GM23338 (cell line): ENCODE measurements around the gene EDAR. TPM values are rescaled to one million over a fixed set of nuclear protein-coding genes. Genes with fewer than 3 reads are reported as not detected.

ENCODE experiments used
- ATAC-seq: fragments of 200-7000 bp; cut with Tn5 transposase; 3 replicates; pipeline ENCODE4 v1.9.1; 2020
- DNase-seq: peaks from one replicate; pipeline ENCODE4 v3.0.0-alpha.2; 2015; ENCODE audit warnings: low spot score
- H2AFZ ChIP-seq: fragments of 200-600 bp; sonication (generic); 2 replicates; pipeline ENCODE4 v1.8.0; 2016; ENCODE audit warnings: antibody characterized with exemption, mild to moderate bottlenecking, moderate library complexity
- H3F3A ChIP-seq: fragments of 200-600 bp; sonication (generic); replicated peaks from 2 replicates; pipeline ENCODE4 v1.8.0; 2017; ENCODE audit warnings: antibody characterized with exemption, mixed run types, low read depth
- H3K27ac ChIP-seq: fragments of 200-600 bp; sonication (generic); 2 replicates; pipeline ENCODE4 v1.6.1; 2016; ENCODE audit warnings: low read depth
- H3K27me3 ChIP-seq: fragments of 200-600 bp; sonication (generic); 2 replicates; pipeline ENCODE4 v1.8.0; 2016; ENCODE audit warnings: mild to moderate bottlenecking, mixed run types, moderate library complexity; ENCODE audit not compliant: insufficient read depth
- H3K36me3 ChIP-seq: fragments of 200-600 bp; sonication (generic); 2 replicates; pipeline ENCODE4 v1.8.0; 2016; ENCODE audit warnings: mild to moderate bottlenecking; ENCODE audit not compliant: insufficient read depth
- H3K4me1 ChIP-seq: fragments of 200-600 bp; sonication (generic); 2 replicates; pipeline ENCODE4 v1.8.0; 2016; ENCODE audit warnings: mild to moderate bottlenecking, moderate library complexity; ENCODE audit not compliant: insufficient read depth
- H3K4me2 ChIP-seq: fragments of 200-600 bp; sonication (generic); 2 replicates; pipeline ENCODE4 v1.7.1; 2017; ENCODE audit warnings: mixed run types
- H3K4me3 ChIP-seq: fragments of 200-600 bp; sonication (generic); 2 replicates; pipeline ENCODE4 v1.6.1; 2016; ENCODE audit warnings: mixed run types
- H3K79me2 ChIP-seq: fragments of 200-600 bp; sonication (generic); replicated peaks from 2 replicates; pipeline ENCODE4 v1.8.0; 2017; ENCODE audit warnings: mild to moderate bottlenecking; ENCODE audit not compliant: insufficient read depth
- H3K9me2 ChIP-seq: fragments of 200-600 bp; sonication (generic); 2 replicates; pipeline ENCODE4 v1.8.0; 2017; ENCODE audit not compliant: insufficient read depth
- H4K20me1 ChIP-seq: fragments of 200-600 bp; sonication (generic); replicated peaks from 2 replicates; pipeline ENCODE4 v1.8.0; 2017; ENCODE audit warnings: mild to moderate bottlenecking; ENCODE audit not compliant: insufficient read depth
- H3K27ac Mint-ChIP-seq: 2 replicates; pipeline ENCODE4 v1.8.0; 2020; ENCODE audit warnings: inconsistent platforms, mild to moderate bottlenecking, moderate library complexity, mixed read lengths
- H3K27me3 Mint-ChIP-seq: 3 replicates; pipeline ENCODE4 v1.8.0; 2022; ENCODE audit warnings: low read depth, mild to moderate bottlenecking, moderate library complexity, mixed read lengths, inconsistent platforms; ENCODE audit not compliant: insufficient read depth, poor library complexity
- H3K36me3 Mint-ChIP-seq: 3 replicates; pipeline ENCODE4 v1.8.0; 2021; ENCODE audit warnings: low read depth, mild to moderate bottlenecking, inconsistent platforms, moderate library complexity, mixed read lengths
- H3K4me1 Mint-ChIP-seq: 3 replicates; pipeline ENCODE4 v1.8.0; 2020; ENCODE audit warnings: mild to moderate bottlenecking, inconsistent platforms, mixed read lengths
- H3K4me3 Mint-ChIP-seq: 3 replicates; pipeline ENCODE4 v1.8.0; 2021; ENCODE audit warnings: moderate library complexity, mild to moderate bottlenecking, inconsistent platforms, mixed read lengths
- H3K9me3 Mint-ChIP-seq: 3 replicates; pipeline ENCODE4 v1.8.0; 2020; ENCODE audit warnings: moderate library complexity, mild to moderate bottlenecking, inconsistent platforms, mixed read lengths
- CREB1 ChIP-seq: fragments of 250-450 bp; sonication (Bioruptor Pico); IDR thresholded peaks from 2 replicates; pipeline ENCODE4 v1.5.0; 2020; ENCODE audit warnings: low read depth, mild to moderate bottlenecking, moderate library complexity
- EZH2 ChIP-seq: fragments of 200-600 bp; sonication (generic); IDR thresholded peaks from one replicate; pipeline ENCODE4 v1.8.0; 2017; ENCODE audit warnings: antibody characterized with exemption, mild to moderate bottlenecking, low read depth; ENCODE audit not compliant: unreplicated experiment
- EZH2phosphoT487 ChIP-seq: fragments of 200-600 bp; sonication (generic); IDR thresholded peaks from one replicate; pipeline ENCODE4 v1.8.1; 2018; ENCODE audit warnings: antibody characterized with exemption; ENCODE audit not compliant: unreplicated experiment
- JUNB ChIP-seq: IDR thresholded peaks from one replicate; pipeline ENCODE4 v1.6.1; 2016; ENCODE audit warnings: antibody characterized with exemption; ENCODE audit not compliant: unreplicated experiment
- NANOG ChIP-seq: IDR thresholded peaks from 2 replicates; pipeline ENCODE4 v1.6.1; 2016; ENCODE audit warnings: antibody characterized with exemption, borderline replicate concordance
- POLR2AphosphoS5 ChIP-seq: IDR thresholded peaks from 2 replicates; pipeline ENCODE4 v1.6.1; 2016; ENCODE audit warnings: antibody characterized with exemption, low read depth
- REST ChIP-seq: IDR thresholded peaks from one replicate; pipeline ENCODE4 v1.6.1; 2018; ENCODE audit warnings: antibody characterized with exemption; ENCODE audit not compliant: unreplicated experiment
- STAT1 ChIP-seq: IDR thresholded peaks from one replicate; pipeline ENCODE4 v1.6.1; 2016; ENCODE audit warnings: antibody characterized with exemption; ENCODE audit not compliant: unreplicated experiment
- ZNF114 ChIP-seq: fragments of 250-450 bp; sonication (Bioruptor Pico); IDR thresholded peaks from 2 replicates; pipeline ENCODE4 v1.5.0; 2020; ENCODE audit warnings: mild to moderate bottlenecking, moderate library complexity
- ZNF331 ChIP-seq: fragments of 250-450 bp; sonication (Bioruptor Pico); IDR thresholded peaks from 2 replicates; pipeline ENCODE4 v1.5.0; 2020; ENCODE audit warnings: low read depth, mild to moderate bottlenecking, moderate library complexity
- ZNF462 ChIP-seq: fragments of 250-450 bp; sonication (Bioruptor Pico); IDR thresholded peaks from 2 replicates; pipeline ENCODE4 v1.5.0; 2020; ENCODE audit warnings: mild to moderate bottlenecking, moderate library complexity
- polyA plus RNA-seq: library from polyadenylated mRNA; unstranded; fragments of >200 nt; fragmentation: Nextera tagmentation; extraction: Ambion mirVana; gene quantifications from 2 replicates; pipeline ENCODE4 v1.2.1, GENCODE V29; 2016
- total RNA-seq: library from RNA; depleted of rRNA; stranded (reverse); fragments of >200 nt; shearing (Covaris generic); gene quantifications from 2 replicates; pipeline ENCODE4 v1.2.3, GENCODE V29; 2014
- TF ChIP-seq, protein P1 (sequence below): IDR thresholded peaks from 2 replicates; pipeline ENCODE4 v1.6.1; 2016; ENCODE audit warnings: antibody characterized with exemption
- TF ChIP-seq, protein P2 (sequence below), 2 experiments: fragments of 200-600 bp in 1 of 2; sonication (generic) in 1 of 2; conservative IDR thresholded peaks; 2 replicates each; pipeline versions ENCODE4 v1.5.1 to v1.6.1; 2016 to 2017; ENCODE audit warnings: antibody characterized with exemption in 2 of 2, low read depth in 2 of 2, mild to moderate bottlenecking in 2 of 2, moderate library complexity in 1 of 2

The EDAR gene
- total and polyA plus RNA-seq, 2 experiments from 2014 or later, result not detected

DNA sequence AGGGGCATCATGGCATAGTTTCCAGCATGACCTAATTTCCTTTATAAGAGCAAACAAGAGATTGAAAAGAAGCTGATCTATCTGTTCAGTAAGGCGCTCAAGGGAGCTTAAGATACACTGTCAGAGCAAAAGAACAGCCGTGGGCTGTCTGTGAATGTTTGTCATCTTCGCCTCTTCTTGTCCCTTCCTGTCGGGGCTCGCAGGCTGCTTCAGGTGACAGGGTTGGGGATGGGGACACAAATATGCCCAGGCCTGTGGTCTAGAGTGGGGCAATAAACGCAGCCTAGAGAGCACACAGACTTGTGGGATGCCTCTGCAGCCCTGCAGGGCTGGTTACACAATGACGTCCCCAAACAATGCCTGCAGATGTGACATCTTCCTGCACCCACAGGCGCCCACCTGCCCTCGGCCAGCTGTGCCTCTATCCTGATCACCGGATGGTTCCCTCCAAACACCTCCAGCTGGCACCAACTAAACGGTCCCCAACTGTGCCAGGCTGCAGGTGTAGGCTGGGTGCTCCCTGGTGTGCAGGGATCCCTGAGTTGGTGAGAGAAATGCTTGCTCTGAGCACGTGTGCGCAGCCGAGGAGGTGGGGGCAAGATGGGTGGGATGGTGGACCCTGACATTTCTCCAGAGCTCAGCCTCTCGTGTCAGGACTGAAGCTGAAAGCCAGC, 72.8 kb downstream of the EDAR start:
- no peaks in the 10 kb centered on the region for H3K36me3 Mint-ChIP-seq

More for the DNA sequence above, 72.8 kb downstream of the EDAR start:
- no peak for TF ChIP-seq POLR2AphosphoS5
- TF ChIP-seq EZH2, result no peak
- TF ChIP-seq, protein P1, sequence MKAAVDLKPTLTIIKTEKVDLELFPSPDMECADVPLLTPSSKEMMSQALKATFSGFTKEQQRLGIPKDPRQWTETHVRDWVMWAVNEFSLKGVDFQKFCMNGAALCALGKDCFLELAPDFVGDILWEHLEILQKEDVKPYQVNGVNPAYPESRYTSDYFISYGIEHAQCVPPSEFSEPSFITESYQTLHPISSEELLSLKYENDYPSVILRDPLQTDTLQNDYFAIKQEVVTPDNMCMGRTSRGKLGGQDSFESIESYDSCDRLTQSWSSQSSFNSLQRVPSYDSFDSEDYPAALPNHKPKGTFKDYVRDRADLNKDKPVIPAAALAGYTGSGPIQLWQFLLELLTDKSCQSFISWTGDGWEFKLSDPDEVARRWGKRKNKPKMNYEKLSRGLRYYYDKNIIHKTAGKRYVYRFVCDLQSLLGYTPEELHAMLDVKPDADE, result no peak
- no peak for TF ChIP-seq CREB1 (CRISPR knock-in tag)
- no peak for TF ChIP-seq JUNB
- TF ChIP-seq, protein P2, sequence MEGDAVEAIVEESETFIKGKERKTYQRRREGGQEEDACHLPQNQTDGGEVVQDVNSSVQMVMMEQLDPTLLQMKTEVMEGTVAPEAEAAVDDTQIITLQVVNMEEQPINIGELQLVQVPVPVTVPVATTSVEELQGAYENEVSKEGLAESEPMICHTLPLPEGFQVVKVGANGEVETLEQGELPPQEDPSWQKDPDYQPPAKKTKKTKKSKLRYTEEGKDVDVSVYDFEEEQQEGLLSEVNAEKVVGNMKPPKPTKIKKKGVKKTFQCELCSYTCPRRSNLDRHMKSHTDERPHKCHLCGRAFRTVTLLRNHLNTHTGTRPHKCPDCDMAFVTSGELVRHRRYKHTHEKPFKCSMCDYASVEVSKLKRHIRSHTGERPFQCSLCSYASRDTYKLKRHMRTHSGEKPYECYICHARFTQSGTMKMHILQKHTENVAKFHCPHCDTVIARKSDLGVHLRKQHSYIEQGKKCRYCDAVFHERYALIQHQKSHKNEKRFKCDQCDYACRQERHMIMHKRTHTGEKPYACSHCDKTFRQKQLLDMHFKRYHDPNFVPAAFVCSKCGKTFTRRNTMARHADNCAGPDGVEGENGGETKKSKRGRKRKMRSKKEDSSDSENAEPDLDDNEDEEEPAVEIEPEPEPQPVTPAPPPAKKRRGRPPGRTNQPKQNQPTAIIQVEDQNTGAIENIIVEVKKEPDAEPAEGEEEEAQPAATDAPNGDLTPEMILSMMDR (conservative IDR thresholded peaks at IDR 0.05; ENCODE audit: low read depth in 2 of 2), result no peak
- no peak for TF ChIP-seq NANOG
- TF ChIP-seq EZH2phosphoT487, result no peak
- no peak for TF ChIP-seq STAT1
- no peak for TF ChIP-seq ZNF114
- no peak for TF ChIP-seq REST
- TF ChIP-seq ZNF331 (CRISPR knock-in tag), result no peak
- no peak for TF ChIP-seq ZNF462
- Mint-ChIP-seq H3K4me3 (no peak overlapping the region), H3K4me1 (no peaks in the 10 kb centered on the region; the same call in 2 of the 3 replicates), H3K9me3 (no peaks in the 10 kb centered on the region), H3K27ac (no peak overlapping the region), H3K27me3 (peaks cover 5% of the 10 kb centered on the region)
- H3K79me2 ChIP-seq, result no peaks in the 10 kb centered on the region
- no peaks in the 10 kb centered on the region for H3K9me2 ChIP-seq
- H2AFZ ChIP-seq, result no peak overlapping the region
- H3K4me1 ChIP-seq, result no peaks in the 10 kb centered on the region
- H3K27ac ChIP-seq, result no peak overlapping the region
- DNase-seq (no peak), ATAC-seq (no peak)
- H3K36me3 ChIP-seq, result no peaks in the 10 kb centered on the region
- H3F3A ChIP-seq, result no peaks in the 10 kb centered on the region
- no peaks in the 10 kb centered on the region for H4K20me1 ChIP-seq
- H3K4me3 ChIP-seq, result no peak overlapping the region
- no peak overlapping the region for H3K4me2 ChIP-seq
- no peaks in the 10 kb centered on the region for H3K27me3 ChIP-seq
